Esophagus muscularis mucosa (tissue), 3 donors: ENCODE data around the gene SHISA2.

Source experiments
- CTCF ChIP-seq, 3 experiments: fragments of 200-600 bp in 2 of 3; fragments of 450-650 bp in 1 of 3; sonication (generic) in 2 of 3; IDR thresholded peaks; one replicate each; pipeline ENCODE4 v1.5.1; 2017 to 2019; ENCODE audit warnings: antibody characterized with exemption in 3 of 3, mild to moderate bottlenecking in 2 of 3, moderate library complexity in 1 of 3
- POLR2AphosphoS5 ChIP-seq, 2 donors: sonication (generic); formaldehyde crosslinking; IDR thresholded peaks; one replicate each; pipeline ENCODE4 v1.6.1; 2017; ENCODE audit warnings: antibody characterized with exemption in 2 of 2

- TF ChIP-seq CTCF (IDR thresholded peaks at IDR 0.05) (no peak), POLR2AphosphoS5 (IDR thresholded peaks at IDR 0.05) (no peak)
Observed at GRCh38 chr13:26021956-26022355, 29.9 kb downstream of the SHISA2 start.
